NK-92 treated with Interleukin-12 subunit alpha and Interleukin-12 subunit beta, amount 100 ng/mL, for 24 hours (cell line): ENCODE results near the gene ALDH1L2.
"Not testable (repeated sequence)": the region's sequence is repeated elsewhere in the genome, so short reads cannot be mapped to it uniquely, and the experiment has no call there.

Experiments
- DNase-seq: peaks from one replicate; lab custom pipeline; 2025; lab: John Stamatoyannopoulos, UW

ALDH1L2 gene

DNA sequence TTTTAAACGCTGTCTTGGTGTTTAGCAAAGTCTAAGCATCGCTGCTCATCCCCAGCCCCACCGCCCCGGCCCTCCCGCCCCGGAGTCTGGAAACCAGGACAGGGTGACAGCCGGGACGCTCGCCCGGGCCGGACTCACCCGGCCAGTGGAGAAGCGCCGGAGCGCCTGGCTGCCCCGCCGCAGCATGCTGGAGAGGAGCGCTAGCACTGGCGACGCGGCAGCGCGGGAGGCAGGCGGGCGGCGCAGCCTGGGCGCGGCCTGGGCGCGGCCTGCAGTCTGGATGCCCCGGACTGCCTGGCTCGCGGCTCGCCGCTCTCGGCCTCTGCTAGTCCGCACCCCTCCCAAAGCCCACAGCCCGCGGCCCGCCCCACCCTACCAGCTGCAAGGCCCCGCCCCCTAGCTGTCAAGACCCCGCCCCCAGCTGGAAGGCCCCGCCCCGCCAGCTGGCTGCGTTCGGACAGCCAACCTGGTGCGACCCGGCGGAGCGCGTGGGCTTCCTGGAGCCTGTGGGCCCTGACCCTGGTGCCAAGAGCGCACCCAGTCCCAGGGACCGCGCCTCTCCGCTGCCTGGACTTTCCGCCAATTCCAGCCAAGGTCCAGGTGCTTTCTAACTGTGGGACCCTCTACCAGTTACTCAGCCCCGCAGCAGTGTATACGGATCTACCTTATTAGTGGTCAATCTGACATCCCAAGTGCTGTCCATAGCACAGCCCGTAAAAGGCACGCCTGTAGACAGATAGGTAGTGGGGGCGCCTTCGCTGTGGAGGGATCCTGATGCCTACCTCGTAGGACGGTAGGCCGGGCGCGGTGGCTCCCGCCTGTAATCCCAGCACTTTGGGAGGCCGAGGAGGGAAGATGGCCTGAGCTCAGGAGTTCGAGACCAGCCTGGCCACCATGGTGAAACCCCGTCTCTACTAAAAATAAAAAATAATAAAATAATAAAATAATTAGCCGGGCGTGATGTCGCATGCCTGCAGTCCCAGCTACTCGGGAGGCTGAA is at the start of gene ALDH1L2:
ALDH1L2 (minus strand) TSS at position 208 of the 1,000 bp plus-strand sequence; CDS start at position 186, 22 bp downstream.
- DNase-seq: no peak

DNA sequence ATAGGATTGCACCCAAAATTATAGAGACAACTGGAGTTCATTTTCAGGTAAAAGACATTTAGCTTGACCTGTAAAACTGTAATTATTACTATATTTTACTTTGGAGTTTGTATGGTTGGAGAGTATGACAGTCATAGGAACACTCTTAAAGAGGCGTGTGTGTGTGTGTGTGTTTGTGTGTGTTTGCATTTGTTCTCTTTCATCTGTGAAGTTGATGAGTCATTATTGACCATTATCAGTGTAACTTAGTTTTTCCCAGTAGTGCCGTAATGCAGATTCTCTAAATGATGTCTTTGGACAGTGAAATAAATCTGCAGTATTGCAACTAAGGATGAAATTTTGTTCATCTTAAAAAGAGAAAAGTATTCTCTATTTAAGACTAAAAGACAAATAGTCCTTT is 36.3 kb upstream of the ALDH1L2 start:
- DNase-seq: no peak

DNA sequence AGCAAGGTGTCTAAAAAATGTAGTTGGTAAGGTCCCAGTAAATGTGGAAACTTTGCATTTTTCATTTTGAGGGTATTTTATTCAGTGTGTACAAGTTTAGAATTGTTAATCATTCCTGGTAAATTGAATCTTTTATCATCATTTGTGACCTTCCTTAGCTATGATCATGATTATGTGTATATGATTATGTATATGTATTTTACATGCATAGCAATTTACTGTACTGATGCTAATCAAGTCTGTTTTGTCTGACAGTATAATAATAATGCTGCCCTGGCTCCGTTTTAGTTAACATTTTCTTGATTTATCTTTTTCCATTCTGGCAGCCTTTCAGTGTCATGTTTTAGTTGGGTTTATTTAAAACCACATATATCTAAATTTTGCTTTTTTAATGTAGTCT is 32.7 kb upstream of the ALDH1L2 start:
- DNase-seq: no peak

DNA sequence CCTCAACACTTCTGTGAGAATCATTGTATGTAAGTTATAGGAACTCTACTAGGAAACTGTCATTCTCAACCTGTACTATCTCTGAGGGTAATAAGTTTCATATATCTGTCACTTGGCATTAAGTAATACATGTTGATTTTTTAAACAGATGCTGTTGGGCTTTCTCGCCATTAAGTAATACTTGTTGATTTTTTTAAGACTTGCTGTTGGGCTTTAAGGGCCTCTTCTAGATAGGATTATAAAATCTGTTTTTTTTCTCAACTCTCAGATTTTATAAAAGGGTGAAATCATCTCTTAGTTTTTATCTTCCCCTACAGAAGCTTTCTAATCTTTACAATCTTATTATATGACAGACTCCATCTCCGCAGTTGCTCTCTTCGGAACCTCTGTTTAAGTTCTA is 28.8 kb upstream of the ALDH1L2 start:
- DNase-seq: no peak

DNA sequence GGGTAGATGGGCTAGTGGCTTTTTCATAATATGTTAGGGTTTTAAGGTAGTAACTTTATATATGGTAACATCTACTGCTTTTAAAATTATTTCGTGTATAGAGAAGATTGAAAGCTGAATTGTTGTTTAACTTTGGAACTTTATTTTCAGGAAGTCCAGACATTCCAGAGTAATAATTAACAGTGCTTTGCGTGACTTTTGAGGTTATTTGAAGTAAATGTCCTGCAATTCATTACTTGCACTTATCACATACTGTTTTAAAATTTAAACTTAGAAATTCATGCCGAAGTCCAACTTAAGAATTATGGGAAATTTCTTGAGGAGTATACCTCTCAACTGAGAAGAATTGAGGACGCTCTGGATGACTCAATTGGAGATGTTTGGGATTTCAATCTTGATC is 26.6 kb upstream of the ALDH1L2 start:
- DNase-seq: no peak

DNA sequence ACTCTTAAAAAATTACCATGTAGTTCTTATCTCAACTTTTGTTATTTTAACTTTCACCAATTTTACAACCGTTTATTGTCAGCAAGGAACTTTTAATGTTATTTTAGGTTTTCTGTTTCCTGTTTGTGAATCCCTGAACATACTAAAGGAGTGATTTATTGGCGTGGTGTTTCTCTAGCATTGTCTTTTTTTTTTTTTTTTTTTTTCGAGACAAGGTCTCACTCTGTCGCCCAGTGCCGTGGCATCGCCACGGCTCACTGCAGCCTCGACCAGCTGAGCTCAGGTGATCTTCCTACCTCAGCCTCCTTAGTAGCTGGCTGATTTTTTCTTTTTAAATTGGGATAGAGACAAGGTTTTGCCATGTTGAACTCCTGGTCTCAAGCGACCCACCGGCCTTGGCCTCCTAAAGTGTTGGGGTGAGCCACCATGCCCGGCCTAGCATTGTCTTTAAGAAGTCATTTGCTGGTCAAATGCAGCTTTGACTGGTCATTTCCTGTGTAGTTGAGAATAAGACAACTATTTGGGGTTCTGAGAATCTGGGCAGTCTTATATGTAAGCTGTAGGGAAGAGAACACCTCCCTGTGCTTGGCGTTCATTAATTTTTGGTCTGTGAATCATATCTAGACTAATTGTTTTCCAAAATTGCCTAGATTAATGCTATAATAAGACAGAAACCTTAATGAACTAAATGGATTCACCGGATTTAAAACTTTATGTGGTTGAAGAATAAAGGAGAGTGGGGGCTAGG is 25.4 kb upstream of the ALDH1L2 start:
- DNase-seq: no peak

DNA sequence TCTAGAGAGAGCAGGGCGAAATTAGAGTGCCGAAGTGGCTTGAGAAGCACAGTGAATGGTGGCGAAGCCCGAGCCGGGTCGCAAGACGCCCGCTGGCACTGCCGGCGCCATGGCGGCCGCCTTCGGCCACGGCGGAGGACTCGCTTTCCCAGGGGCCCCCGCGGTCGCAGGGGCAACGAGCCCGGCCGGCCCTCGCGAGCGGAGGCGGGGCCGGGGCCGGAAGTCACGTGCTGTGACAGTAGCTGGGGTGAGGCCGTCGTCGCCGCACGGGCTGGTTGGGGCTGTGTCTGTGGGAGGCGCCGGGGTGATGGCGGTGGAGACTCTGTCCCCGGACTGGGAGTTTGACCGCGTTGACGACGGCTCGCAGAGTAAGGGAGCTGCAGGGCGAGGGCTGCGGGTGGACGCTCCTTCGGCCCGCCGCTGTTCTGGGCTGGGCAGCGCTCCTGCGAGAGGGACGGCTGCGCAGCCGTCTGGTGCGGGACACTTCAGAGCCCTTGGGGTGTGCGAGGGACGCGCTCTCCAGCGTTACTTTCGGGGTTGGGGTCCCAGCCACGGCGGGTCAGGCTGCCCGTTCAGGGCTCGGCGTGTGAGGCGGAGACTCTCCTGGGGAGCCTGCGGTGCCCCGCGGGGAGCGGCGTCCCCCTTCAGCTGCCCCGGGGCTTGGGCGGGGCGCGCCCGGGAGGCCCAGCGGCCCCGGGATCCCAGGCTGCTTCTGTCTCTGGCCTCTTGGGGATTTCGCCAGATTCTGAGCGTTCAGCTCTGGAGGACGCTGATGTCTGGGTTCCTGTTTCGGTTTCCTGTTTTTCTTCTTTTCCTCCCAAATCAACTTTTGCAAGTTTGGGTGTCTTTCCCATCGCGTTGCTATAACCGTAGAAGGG is 23.5 kb upstream of the ALDH1L2 start, which contains the start of gene WASHC4:
WASHC4 (plus strand) TSS at position 238 of the 878 bp plus-strand sequence; CDS start at position 308, 70 bp downstream.
- DNase-seq: peak; percentile 91

DNA sequence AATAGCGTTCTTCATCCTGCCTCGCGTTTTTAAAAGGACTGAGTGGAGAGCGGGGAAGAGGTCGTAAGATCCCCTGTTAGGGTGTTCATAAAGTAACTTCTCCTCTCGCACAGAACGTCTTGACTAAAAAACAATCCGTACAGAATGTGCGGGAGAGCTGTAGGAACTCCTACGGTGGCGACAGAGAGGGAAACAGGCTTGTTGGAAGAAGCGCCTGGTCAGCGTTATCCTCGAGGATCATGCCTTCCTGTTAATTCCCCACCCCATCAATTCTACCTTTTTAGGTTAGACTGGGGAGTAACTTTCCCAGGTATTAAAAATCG is 22.9 kb upstream of the ALDH1L2 start:
- DNase-seq: no peak

DNA sequence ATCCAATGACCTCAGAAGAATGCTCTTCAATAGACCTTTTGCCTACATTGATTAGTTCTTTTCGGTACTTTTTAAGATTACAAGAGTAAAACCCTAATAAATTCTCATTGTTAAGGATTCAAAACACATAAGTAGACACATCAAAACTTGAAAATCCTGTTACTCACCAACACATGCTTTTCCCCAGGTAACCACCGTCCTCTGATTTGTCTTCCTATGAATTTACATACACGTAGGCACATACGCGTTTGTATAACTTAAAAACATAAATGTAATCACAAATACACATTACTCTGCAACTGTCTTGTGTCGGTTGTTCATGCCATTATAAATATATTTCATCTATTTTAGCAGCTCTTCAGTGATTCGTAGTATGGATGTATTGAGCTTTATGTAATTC is 22.4 kb upstream of the ALDH1L2 start:
- DNase-seq: no peak

DNA sequence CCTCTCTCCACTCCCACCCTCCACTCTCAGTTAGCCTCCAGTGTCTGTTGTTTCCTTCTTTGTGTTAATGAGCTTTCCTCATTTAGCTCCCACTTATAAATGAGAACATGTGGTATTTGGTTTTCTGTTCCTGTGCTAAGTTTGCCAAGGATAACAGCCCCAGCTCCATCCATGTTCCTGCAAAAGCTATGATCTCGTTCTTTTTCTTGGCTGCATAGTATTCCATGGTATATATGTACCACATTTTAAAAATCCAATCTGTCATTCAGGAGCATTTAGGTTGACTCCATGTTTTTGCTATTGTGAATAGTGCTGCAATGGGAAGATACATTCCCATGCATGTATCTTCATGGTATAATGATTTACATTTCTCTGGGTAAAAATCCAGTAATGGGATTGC is 20.5 kb upstream of the ALDH1L2 start:
- DNase-seq: no peak

DNA sequence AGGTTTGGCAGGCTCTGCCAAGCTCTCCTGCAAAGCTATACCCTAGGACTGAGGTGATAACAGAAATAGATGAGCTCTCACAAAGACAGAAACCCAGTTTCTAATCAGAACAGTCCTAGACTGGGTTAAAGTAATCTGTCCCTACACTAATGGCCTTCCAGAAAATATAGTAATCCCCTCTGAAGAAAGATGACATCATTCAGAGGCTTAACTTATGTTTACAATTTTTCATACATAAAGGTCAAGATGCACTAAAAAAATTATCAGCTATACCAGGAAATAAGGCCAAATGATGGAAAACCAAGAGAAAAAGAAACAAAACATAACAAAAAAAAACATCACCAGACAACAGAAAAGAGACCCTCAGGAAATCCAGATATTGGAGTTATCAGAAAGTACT is 18.4 kb upstream of the ALDH1L2 start:
- no peak for DNase-seq

DNA sequence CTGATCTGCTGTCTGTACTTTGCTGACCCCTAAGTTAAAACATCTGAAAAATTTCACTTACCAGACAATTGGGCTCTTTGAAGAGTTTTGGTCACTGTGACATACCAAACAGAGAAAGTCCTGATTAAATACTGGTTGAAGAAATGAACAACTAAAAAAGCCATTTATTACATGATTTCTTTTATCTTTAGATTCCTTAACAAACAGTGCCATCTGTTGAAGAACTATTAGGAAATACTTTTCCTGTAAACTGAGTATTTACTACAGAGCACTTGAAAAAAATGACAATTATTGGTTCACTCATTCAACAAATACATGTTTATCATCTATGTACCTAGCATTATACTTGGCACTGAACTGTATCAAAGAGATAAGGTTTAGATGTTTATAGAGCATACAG is 16.7 kb upstream of the ALDH1L2 start:
- DNase-seq: no peak

DNA sequence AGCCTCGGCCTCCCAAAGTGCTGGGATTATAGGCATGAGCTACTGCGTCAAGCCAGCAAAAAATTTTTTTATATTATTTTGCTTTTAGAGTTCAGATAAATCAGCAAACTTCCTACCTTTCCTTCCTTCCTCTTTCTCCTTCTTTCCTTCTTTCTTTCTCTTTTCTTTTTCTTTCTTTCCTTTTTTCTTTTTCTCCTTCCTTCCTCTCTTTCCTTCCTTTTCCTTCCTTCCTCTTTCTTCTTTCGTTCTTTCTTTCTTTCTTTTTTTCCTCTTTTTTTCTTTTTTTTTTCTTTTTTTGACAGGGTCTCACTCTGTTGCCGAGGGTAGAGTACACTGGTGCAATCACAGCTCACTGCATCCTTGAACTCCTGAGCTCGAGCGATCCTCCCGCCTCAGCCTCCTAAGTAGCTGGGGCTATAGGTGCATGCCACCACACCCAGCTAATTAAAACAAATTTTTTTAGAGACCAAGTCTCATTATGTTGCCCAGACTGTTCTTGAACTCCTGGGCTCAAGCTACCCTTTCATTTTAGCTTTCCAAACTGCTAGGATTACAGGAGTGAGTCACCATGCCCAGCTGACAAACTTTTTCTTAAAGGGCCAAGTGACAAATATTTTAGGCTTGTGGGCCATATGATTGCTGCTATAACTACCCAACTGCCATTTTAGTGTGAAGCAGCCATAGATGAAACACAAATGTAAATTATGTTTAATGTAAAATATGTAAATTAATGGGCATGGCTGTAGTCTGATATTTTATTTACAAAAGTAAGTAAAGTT is 16.1 kb upstream of the ALDH1L2 start:
- DNase-seq: no peak

DNA sequence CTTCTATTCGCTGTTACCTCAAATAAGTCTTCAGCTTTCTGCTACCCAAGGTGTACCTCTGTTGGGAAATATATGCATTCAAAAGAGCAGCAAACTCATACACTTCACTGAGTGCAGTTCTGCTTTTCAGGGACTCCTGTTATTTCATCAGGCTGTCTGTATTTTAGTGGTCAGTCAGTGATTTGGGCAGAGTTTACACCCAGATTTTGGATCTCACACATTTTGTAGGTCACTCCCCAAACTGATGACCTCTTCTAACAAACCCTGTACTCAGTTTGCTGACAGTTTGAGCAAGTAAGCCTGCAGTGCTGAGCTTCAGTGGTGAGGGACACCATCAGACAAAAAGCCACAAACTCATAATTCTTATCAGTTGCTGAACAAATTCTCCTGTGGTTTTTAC is 15.1 kb upstream of the ALDH1L2 start:
- DNase-seq: no peak

DNA sequence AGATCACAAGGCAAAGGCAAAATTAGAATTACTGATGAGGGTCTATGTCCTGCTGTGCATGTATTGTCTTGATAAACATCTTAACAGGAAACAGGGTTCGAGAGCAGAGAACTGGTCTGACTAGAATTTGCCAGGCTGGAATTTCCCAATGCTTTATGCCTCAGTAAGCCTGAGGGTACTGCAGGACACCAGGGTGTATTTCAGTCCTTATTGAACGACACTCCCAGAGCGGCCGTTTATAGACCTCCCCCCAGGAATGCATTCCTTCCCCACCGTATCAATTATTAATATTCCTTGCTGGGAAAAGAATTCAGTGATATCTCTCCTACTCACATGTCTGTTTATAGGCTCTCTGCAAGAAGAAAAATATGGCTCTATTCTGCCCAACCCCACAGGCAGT is 11.1 kb upstream of the ALDH1L2 start:
- DNase-seq: not testable (repeated sequence)

DNA sequence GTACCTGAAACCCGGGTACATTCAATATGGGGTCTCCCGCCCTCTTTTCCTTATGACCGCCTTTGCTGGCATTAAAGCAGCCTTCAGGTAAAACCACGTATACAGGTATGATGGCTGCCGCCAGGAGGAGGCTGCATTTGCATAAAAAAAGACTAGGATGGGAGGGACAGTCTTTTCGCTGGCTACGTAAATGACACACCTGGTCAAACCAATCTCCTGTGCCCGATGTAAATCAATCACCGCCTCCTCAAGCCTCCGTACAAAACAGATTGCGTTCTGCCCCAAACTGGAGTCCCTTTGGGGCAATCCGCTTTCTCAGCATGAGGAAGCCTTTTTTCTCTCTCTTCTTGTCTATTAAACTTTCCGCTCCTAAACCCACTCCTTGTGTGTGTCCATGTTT is 8.1 kb upstream of the ALDH1L2 start:
- DNase-seq: no peak

DNA sequence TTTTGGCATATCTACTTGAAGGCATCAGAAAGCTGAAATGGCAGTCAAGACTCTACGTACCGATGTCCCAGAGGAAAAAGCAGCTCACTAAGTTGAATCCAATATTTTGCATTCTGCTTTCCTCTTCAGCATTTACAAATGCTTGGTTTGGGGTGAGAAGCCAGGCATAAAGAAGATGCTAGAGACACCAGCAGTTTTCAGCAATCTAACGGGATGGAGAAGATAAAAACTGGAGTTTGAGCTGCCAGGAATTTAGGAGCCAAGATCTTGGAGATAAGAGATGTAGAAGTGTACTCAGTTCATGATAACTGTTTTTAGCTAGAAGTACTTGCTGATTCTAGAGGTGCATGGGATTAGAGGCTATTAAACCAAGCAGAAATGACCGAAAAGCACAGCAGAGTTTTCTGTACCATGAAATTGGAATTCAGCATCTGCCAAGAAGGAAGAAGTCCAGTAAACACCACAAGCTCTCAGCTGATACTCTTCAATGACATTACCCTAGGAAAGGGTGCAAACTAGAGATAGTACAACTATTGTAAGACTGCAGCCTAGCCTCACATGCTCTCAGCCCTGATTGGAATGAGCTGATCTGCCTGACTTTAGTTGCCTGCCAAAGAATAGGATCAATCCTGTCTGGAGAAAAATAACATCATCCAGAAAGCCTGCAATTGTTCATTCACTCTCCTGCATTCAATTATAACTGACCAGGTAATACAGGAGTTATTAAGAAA is 7.4 kb upstream of the ALDH1L2 start:
- DNase-seq: no peak

DNA sequence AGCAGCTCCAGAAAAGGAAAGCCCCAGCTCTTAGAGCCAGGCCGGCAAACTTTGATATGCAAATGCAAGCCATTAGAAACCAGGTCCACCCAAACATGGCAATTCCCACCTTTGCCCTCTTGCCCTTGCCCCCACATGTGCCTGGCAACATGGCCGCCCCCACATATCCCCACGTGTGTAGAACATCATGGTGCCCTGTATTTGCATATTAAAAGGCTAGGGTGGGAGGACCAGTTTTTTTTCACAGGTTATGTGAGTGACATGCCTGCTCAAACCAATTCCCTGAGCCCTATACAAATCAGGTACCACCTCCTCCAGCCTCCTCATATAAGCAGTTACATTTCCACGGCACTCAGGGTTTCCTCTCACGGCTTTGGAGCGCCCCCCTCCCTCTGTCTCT is 6.1 kb upstream of the ALDH1L2 start:
- no peak for DNase-seq

DNA sequence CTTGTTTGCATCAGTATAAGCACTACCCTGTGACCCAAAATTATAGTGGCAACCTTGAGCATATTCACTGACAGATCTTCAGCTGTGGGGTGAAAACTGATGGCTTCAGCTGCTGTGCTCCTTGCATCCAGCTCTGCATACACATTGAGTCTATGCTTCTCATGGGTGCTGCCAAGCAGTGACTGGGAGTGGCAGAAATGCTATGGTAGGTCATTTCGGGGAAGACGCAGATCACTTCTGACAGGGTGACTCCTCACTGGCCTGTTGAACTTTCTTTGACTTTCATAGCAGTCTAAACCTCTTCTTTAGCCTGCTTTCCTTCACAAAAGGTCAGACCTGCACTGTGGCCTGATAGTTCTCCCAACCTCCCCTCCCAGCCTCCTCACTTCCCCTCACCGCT is 5.6 kb upstream of the ALDH1L2 start:
- no peak for DNase-seq

DNA sequence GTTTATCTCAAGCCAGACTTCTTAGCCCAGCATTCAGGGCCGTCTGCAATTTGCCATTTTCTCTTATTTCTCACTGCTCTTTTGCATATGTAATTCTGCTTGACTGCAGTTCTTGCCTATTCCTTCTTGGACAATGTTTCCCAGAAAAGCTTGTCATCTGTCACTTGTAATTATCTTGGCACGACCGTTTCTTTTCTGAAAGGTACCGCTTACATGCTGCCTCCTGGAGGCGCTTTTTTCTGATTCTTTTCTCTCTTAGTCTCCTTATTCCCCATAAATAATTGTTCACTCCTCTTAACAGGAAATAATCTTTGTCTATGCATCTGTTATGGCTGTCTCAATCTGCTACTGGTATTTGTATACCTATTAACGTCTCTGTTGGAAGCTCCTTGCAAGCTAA is 1.2 kb upstream of the ALDH1L2 start:
- no peak for DNase-seq
